ENCODE results near the gene TBCK. TPM values are rescaled to one million over a fixed set of nuclear protein-coding genes. Genes with fewer than 3 reads are reported as not detected.

Gene TBCK
- total and polyA plus RNA-seq, 2 experiments from 2014 or later: 13.9 to 28.9 TPM

- Histone ChIP-seq H3K36me3 (ENCODE audit: insufficient read depth) (no peaks in the 10 kb centered on the region), H3K4me1 (ENCODE audit: insufficient read depth) (no peaks in the 10 kb centered on the region), H3K27ac (ENCODE audit: low read depth) (no peak overlapping the region), H3K4me2 (no peak overlapping the region), H3K9me2 (ENCODE audit: insufficient read depth) (no peaks in the 10 kb centered on the region), H3K27me3 (ENCODE audit: insufficient read depth) (no peaks in the 10 kb centered on the region), H3K4me3 (no peak overlapping the region), H3K79me2 (replicated peaks; ENCODE audit: insufficient read depth) (no peaks in the 10 kb centered on the region), H3F3A (replicated peaks; ENCODE audit: low read depth) (no peaks in the 10 kb centered on the region), H2AFZ (no peak overlapping the region), H4K20me1 (replicated peaks; ENCODE audit: insufficient read depth) (no peaks in the 10 kb centered on the region)
- Mint-ChIP-seq H3K27me3 (ENCODE audit: insufficient read depth, low read depth, poor library complexity) (no peaks in the 10 kb centered on the region), H3K27ac (no peak overlapping the region), H3K9me3 (no peaks in the 10 kb centered on the region), H3K4me3 (no peak overlapping the region), H3K4me1 (peaks cover 2% of the 10 kb centered on the region; the same call in 1 of the 3 replicates), H3K36me3 (ENCODE audit: low read depth) (no peaks in the 10 kb centered on the region)
- peak; percentile 43 for DNase-seq (ENCODE audit: low spot score)
- TF ChIP-seq ZNF462 (CRISPR knock-in tag; IDR thresholded peaks at IDR 0.05) (no peak), JUNB (IDR thresholded peaks at IDR 0.05; ENCODE audit: unreplicated experiment) (no peak)
- ATAC-seq: peak; percentile 83
These were observed 39.2 kb upstream of the TBCK start for GRCh38 chr4:106355193-106355592.

- H3K4me1 ChIP-seq (ENCODE audit: insufficient read depth): no peaks in the 10 kb centered on the region
- Mint-ChIP-seq H3K36me3 (ENCODE audit: low read depth) (no peaks in the 10 kb centered on the region), H3K27me3 (ENCODE audit: insufficient read depth, low read depth, poor library complexity) (no peaks in the 10 kb centered on the region), H3K27ac (no peak overlapping the region), H3K4me3 (no peak overlapping the region), H3K9me3 (no peaks in the 10 kb centered on the region), H3K4me1 (peaks cover 2% of the 10 kb centered on the region; the same call in 1 of the 3 replicates)
- no peak for DNase-seq (ENCODE audit: low spot score)
- no peak for ATAC-seq
- TF ChIP-seq EZH2 (IDR thresholded peaks at IDR 0.05; ENCODE audit: low read depth, unreplicated experiment): no peak
- no peak for TF ChIP-seq ETS1 (IDR thresholded peaks at IDR 0.05)
- TF ChIP-seq ZNF114 (CRISPR knock-in tag; IDR thresholded peaks at IDR 0.05): no peak
- H3K36me3 ChIP-seq (ENCODE audit: insufficient read depth): no peaks in the 10 kb centered on the region
- no peaks in the 10 kb centered on the region for H3F3A ChIP-seq (replicated peaks; ENCODE audit: low read depth)
- no peak overlapping the region for H3K4me3 ChIP-seq
- H3K27ac ChIP-seq (ENCODE audit: low read depth): no peak overlapping the region
- H3K27me3 ChIP-seq (ENCODE audit: insufficient read depth): no peaks in the 10 kb centered on the region
- H3K4me2 ChIP-seq: no peak overlapping the region
- H3K79me2 ChIP-seq (replicated peaks; ENCODE audit: insufficient read depth): no peaks in the 10 kb centered on the region
- no peaks in the 10 kb centered on the region for H4K20me1 ChIP-seq (replicated peaks; ENCODE audit: insufficient read depth)
- H2AFZ ChIP-seq: no peak overlapping the region
- no peaks in the 10 kb centered on the region for H3K9me2 ChIP-seq (ENCODE audit: insufficient read depth)
These were observed 37.8 kb upstream of the TBCK start for GRCh38 chr4:106353786-106354185.

Data from GM23338 (cell line).